GM12878 (cell line): ENCODE data around the gene ADSS1. TPM values are rescaled to one million over a fixed set of nuclear protein-coding genes. Genes with fewer than 3 reads are reported as not detected.

ENCODE experiments used
- ATAC-seq: fragments of 200-7000 bp; cut with Tn5 transposase; 3 replicates; pipeline ENCODE4 v1.9.1; 2020; ENCODE audit warnings: mild to moderate bottlenecking, moderate library complexity
- BruUV-seq: library from RNA; stranded (reverse); fragments of 400-500 nt; replicated peaks from 2 replicates; lab custom pipeline; 2021; lab: Mats Ljungman, UMichigan
- CTCF ChIA-PET: fragments of 300-600 bp; sonication (Branson Sonifier 250); formaldehyde crosslinking; extraction: SDS; loops from one replicate; lab custom pipeline; 2021; ENCODE audit warnings: inconsistent platforms; lab: Yijun Ruan, JAX
- POLR2A ChIA-PET: fragments of 350-600 bp; formaldehyde crosslinking; extraction: SDS; loops from one replicate; lab custom pipeline; 2021; ENCODE audit warnings: inconsistent platforms; lab: Charles Lee
- RAD21 ChIA-PET: fragments of 300-600 bp; sonication (Branson Sonifier 250); formaldehyde crosslinking; loops from one replicate; lab custom pipeline; 2023; ENCODE audit warnings: antibody characterized with exemption; ENCODE audit not compliant: unreplicated experiment; lab: Charles Lee
- SMC1A ChIA-PET: fragments of 300-600 bp; sonication (Branson Sonifier 250); formaldehyde crosslinking; loops from one replicate; lab custom pipeline; 2023; ENCODE audit not compliant: unreplicated experiment, uncharacterized antibody; lab: Charles Lee
- DNase-seq: peaks from one replicate; pipeline ENCODE4 v3.0.0-alpha.2; 2011; ENCODE audit warnings: low read depth, low spot score
- FAIRE-seq: peaks from 3 replicates; lab custom pipeline; 2011; peaks lifted over from hg19 to GRCh38; lab: Jason Lieb, UNC
- H2AFZ ChIP-seq: 2 replicates; pipeline ENCODE4 v1.6.0; 2011; ENCODE audit warnings: low read depth, low read length, control low read depth; ENCODE audit not compliant: control insufficient read depth
- H3K27ac ChIP-seq: 2 replicates; pipeline ENCODE4 v1.5.1; 2011; ENCODE audit warnings: control low read depth; ENCODE audit not compliant: control insufficient read depth, insufficient read depth
- H3K27me3 ChIP-seq, 2 experiments: replicated peaks in 1 of 2; 2 replicates each; pipeline versions ENCODE4 v1.6.0 to v1.6.1; 2011; ENCODE audit warnings: low read length in 1 of 2; ENCODE audit not compliant: control insufficient read depth in 2 of 2, insufficient read depth in 2 of 2
- H3K36me3 ChIP-seq, 2 experiments: 2 replicates each; pipeline ENCODE4 v1.5.1; 2011; ENCODE audit warnings: low read length in 1 of 2; ENCODE audit not compliant: control insufficient read depth in 2 of 2, insufficient read depth in 2 of 2
- H3K4me1 ChIP-seq: 2 replicates; pipeline ENCODE4 v1.6.1; 2011; ENCODE audit warnings: mild to moderate bottlenecking, low read length, moderate library complexity, mixed read lengths; ENCODE audit not compliant: control insufficient read depth, insufficient read depth
- H3K4me2 ChIP-seq: 2 replicates; pipeline ENCODE4 v1.6.0; 2011; ENCODE audit warnings: control low read depth; ENCODE audit not compliant: control insufficient read depth, insufficient read depth
- H3K4me3 ChIP-seq: fragments of 200-600 bp; sonication (generic); 2 replicates; pipeline ENCODE4 v1.5.1; 2016
- H3K79me2 ChIP-seq: 2 replicates; pipeline ENCODE4 v1.6.0; 2011; ENCODE audit warnings: low read length; ENCODE audit not compliant: control insufficient read depth, insufficient read depth
- H3K9ac ChIP-seq: 2 replicates; pipeline ENCODE4 v1.8.0; 2011; ENCODE audit warnings: low read length, control low read depth, mixed read lengths; ENCODE audit not compliant: control insufficient read depth, insufficient read depth
- H3K9me3 ChIP-seq: replicated peaks from 3 replicates; pipeline ENCODE4 v1.5.1; 2011; ENCODE audit warnings: mild to moderate bottlenecking, low read length; ENCODE audit not compliant: control insufficient read depth, insufficient read depth
- H4K20me1 ChIP-seq: 2 replicates; pipeline ENCODE4 v1.6.0; 2011; ENCODE audit not compliant: control insufficient read depth, insufficient read depth
- BHLHE40 ChIP-seq, 2 experiments: fragments of 450-650 bp in 1 of 2; IDR thresholded peaks; 2 replicates each; pipeline ENCODE4 v1.6.1; 2011 to 2017; ENCODE audit warnings: low read depth in 2 of 2, borderline replicate concordance in 1 of 2, improper control_type of control experiment in 1 of 2, low read length in 1 of 2, mild to moderate bottlenecking in 1 of 2
- BMI1 ChIP-seq: fragments of 450-650 bp; IDR thresholded peaks from 2 replicates; pipeline ENCODE4 v1.6.1; 2016; ENCODE audit warnings: mild to moderate bottlenecking, moderate library complexity, borderline replicate concordance
- CHD1 ChIP-seq: IDR thresholded peaks from 2 replicates; pipeline ENCODE4 v1.6.1; 2012; ENCODE audit warnings: low read depth, low read length, improper control_type of control experiment
- CHD2 ChIP-seq: IDR thresholded peaks from 2 replicates; pipeline ENCODE4 v1.6.1; 2011; ENCODE audit warnings: low read depth, low read length, improper control_type of control experiment, borderline replicate concordance
- CREB1 ChIP-seq: IDR thresholded peaks from 2 replicates; pipeline ENCODE4 v1.6.1; 2012; ENCODE audit warnings: low read depth, mild to moderate bottlenecking, inconsistent platforms
- ESRRA ChIP-seq: IDR thresholded peaks from 2 replicates; pipeline ENCODE4 v1.6.1; 2012; ENCODE audit warnings: mild to moderate bottlenecking, low read length, improper control_type of control experiment
- JUND ChIP-seq: IDR thresholded peaks from 2 replicates; pipeline ENCODE4 v1.6.1; 2012; ENCODE audit warnings: low read depth, mild to moderate bottlenecking, low read length, improper control_type of control experiment, moderate library complexity
- RAD51 ChIP-seq: fragments of 450-650 bp; IDR thresholded peaks from 2 replicates; pipeline ENCODE4 v1.6.1; 2016; ENCODE audit warnings: moderate library complexity, mild to moderate bottlenecking, inconsistent platforms
- SKIL ChIP-seq: fragments of 450-650 bp; IDR thresholded peaks from 2 replicates; pipeline ENCODE4 v1.6.1; 2017; ENCODE audit warnings: mild to moderate bottlenecking, low read depth, inconsistent platforms; ENCODE audit not compliant: poor library complexity, severe bottlenecking
- SRF ChIP-seq, 2 experiments: IDR thresholded peaks; 2 replicates each; pipeline ENCODE4 v1.6.1; 2011; ENCODE audit warnings: low read depth in 2 of 2, low read length in 2 of 2, mild to moderate bottlenecking in 1 of 2, moderate library complexity in 1 of 2
- TCF3 ChIP-seq: IDR thresholded peaks from 2 replicates; pipeline ENCODE4 v1.6.1; 2012; ENCODE audit warnings: low read depth, mild to moderate bottlenecking, low read length, borderline replicate concordance; ENCODE audit not compliant: insufficient read depth
- ZBED1 ChIP-seq: IDR thresholded peaks from 2 replicates; pipeline ENCODE4 v1.6.1; 2016; ENCODE audit warnings: borderline replicate concordance
- WGBS: methylation state at CpG from one replicate; pipeline ENCODE4 v1.1.6; 2016; ENCODE audit warnings: low lambda C conversion rate; ENCODE audit not compliant: insufficient replicate concordance, insufficient coverage; ENCODE audit errors: missing lambda C conversion rate; 5-methylcytosine and 5-hydroxymethylcytosine counted together
- in situ Hi-C: fragments of 300-500 bp; cut with MboI; formaldehyde crosslinking; loops from 9 replicates; pipeline ENCODE4 v1.14.3; 2018; ENCODE audit warnings: mixed read lengths
- intact Hi-C: fragments of 100-400 bp; cut with micrococcal nuclease; formaldehyde crosslinking; loops from one replicate; pipeline ENCODE4 v1.14.2; 2022; ENCODE audit not compliant: unreplicated experiment
- polyA plus RNA-seq, 11 experiments: library from polyadenylated mRNA; depleted of rRNA in 4 of 11; unstranded in 6 of 11; stranded (reverse) in 5 of 11; fragments of >200 nt; fragmentation: Nextera tagmentation in 4 of 11; fragmentation: Illumina TruSeq in 1 of 11; extraction: Ambion mirVana in 4 of 11; extraction: Trizol in 1 of 11; gene quantifications; 1 replicate in 1 of 11; 2 replicates in 10 of 11; pipeline versions ENCODE4 v1.2.1 to v1.2.3, GENCODE V29; 2011 to 2016; ENCODE audit warnings: inconsistent platforms in 2 of 11, missing spikeins in 2 of 11, low read depth in 1 of 11
- total RNA-seq, 4 experiments: library from RNA; depleted of rRNA in 3 of 4; stranded (reverse); fragments of >200 nt in 3 of 4; fragmentation: Illumina TruSeq in 1 of 4; extraction: Trizol in 1 of 4; gene quantifications; 2 replicates each; pipeline versions ENCODE4 v1.2.1 to v1.2.3, GENCODE V29; 2013 to 2021
- TF ChIP-seq, protein P1 (sequence below): fragments of 450-650 bp; formaldehyde crosslinking; IDR thresholded peaks from 2 replicates; pipeline ENCODE4 v1.4.0; 2022; ENCODE audit warnings: mild to moderate bottlenecking, moderate library complexity

Gene ADSS1
- total and polyA plus RNA-seq, 10 of the 15 experiments (the other 5 are each of a cell fraction or from before 2014, with no cell fraction given), result 0.11 to 0.45 (median 0.28) TPM; not detected in 5

- no peak for TF ChIP-seq BHLHE40 (IDR thresholded peaks at IDR 0.05; ENCODE audit: borderline replicate concordance in 1 of 2, low read depth in 2 of 2, low read length in 1 of 2)
Observed at GRCh38 chr14:104788873-104789663, 65.0 kb downstream of the ADSS1 start (continued).

- POLR2A ChIA-PET, result no interaction called here
- ATAC-seq (no peak), FAIRE-seq (no peak), DNase-seq (no peak)
- H3K4me1 ChIP-seq, result peaks cover 10% of the 10 kb centered on the region
- SMC1A ChIA-PET, result no interaction called here
- H3K27me3 ChIP-seq, result no peaks in the 10 kb centered on the region
- intact Hi-C loops, result no loop called here
- CTCF ChIA-PET, result interaction anchor here (1.0 kb wide), 1 partner anchor 21 kb away, joined by 3 read pairs; no protein-coding TSS in a partner anchor
- H2AFZ ChIP-seq, result no peak overlapping the region
- BruUV-seq, result no TSS peak
- H3K79me2 ChIP-seq, result peaks cover 26% of the 10 kb centered on the region
- TF ChIP-seq RAD51, result no peak
- no peak for TF ChIP-seq CREB1
- no peak for TF ChIP-seq ESRRA
- no peak for TF ChIP-seq SRF (IDR thresholded peaks at IDR 0.05; ENCODE audit: low read depth in 2 of 2, low read length in 2 of 2)
- TF ChIP-seq CHD2, result no peak
- no peak for TF ChIP-seq ZBED1
- TF ChIP-seq, protein P1, sequence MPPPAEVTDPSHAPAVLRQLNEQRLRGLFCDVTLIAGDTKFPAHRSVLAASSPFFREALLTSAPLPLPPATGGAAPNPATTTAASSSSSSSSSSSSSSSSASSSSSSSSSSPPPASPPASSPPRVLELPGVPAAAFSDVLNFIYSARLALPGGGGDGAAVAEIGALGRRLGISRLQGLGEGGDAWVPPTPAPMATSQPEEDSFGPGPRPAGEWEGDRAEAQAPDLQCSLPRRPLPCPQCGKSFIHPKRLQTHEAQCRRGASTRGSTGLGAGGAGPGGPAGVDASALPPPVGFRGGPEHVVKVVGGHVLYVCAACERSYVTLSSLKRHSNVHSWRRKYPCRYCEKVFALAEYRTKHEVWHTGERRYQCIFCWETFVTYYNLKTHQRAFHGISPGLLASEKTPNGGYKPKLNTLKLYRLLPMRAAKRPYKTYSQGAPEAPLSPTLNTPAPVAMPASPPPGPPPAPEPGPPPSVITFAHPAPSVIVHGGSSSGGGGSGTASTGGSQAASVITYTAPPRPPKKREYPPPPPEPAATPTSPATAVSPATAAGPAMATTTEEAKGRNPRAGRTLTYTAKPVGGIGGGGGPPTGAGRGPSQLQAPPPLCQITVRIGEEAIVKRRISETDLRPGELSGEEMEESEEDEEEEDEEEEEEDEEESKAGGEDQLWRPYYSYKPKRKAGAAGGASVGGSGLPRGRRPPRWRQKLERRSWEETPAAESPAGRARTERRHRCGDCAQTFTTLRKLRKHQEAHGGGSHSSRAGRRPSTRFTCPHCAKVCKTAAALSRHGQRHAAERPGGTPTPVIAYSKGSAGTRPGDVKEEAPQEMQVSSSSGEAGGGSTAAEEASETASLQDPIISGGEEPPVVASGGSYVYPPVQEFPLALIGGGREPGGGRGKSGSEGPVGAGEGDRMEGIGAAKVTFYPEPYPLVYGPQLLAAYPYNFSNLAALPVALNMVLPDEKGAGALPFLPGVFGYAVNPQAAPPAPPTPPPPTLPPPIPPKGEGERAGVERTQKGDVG (CRISPR knock-in tag), result no peak
- no peak for TF ChIP-seq TCF3
- no peak for TF ChIP-seq SKIL
- no peak for TF ChIP-seq JUND
- no peak for TF ChIP-seq CHD1
- TF ChIP-seq BMI1, result no peak
- no peak overlapping the region for H3K27ac ChIP-seq
- no peak overlapping the region for H3K4me3 ChIP-seq
- no peak overlapping the region for H3K9ac ChIP-seq
- RAD21 ChIA-PET, result no interaction called here
- H3K4me2 ChIP-seq, result no peak overlapping the region
- WGBS, result 74% methylated on average over 23 of the region's 31 CpGs
- peaks cover 0 to 8% of the 10 kb centered on the region in 2 experiments; a peak in 2 of 4 replicates for H3K36me3 ChIP-seq
- in situ Hi-C loops, result no loop called here
- peaks cover 3% of the 10 kb centered on the region; the same call in 1 of the 2 replicates for H4K20me1 ChIP-seq
- H3K9me3 ChIP-seq, result no peaks in the 10 kb centered on the region
Observed at GRCh38 chr14:104789752-104790743, 66.0 kb downstream of the ADSS1 start.
